Transverse colon (tissue), 4 donors: ENCODE results near the gene GGACT.

Experiments
- EP300 ChIP-seq: sonication (generic); formaldehyde crosslinking; IDR thresholded peaks from one replicate; pipeline ENCODE4 v1.6.1; 2017; ENCODE audit warnings: antibody characterized with exemption, low read depth
- POLR2A ChIP-seq: fragments of 450-650 bp; IDR thresholded peaks from one replicate; pipeline ENCODE4 v1.6.1; 2016; ENCODE audit warnings: antibody characterized with exemption, mild to moderate bottlenecking, moderate library complexity
- POLR2AphosphoS5 ChIP-seq, 3 donors: sonication (generic); formaldehyde crosslinking; IDR thresholded peaks; one replicate each; pipeline ENCODE4 v1.6.1; 2016; ENCODE audit warnings: antibody characterized with exemption in 3 of 3
- TF ChIP-seq, protein P1 (sequence below), 5 experiments: fragments of 200-600 bp in 3 of 5; fragments of 450-650 bp in 2 of 5; sonication (generic) in 3 of 5; IDR thresholded peaks; 1 replicate in 2 of 5; 2 replicates in 3 of 5; pipeline ENCODE4 v1.5.1; 2016 to 2017; ENCODE audit warnings: antibody characterized with exemption in 5 of 5, inconsistent platforms in 3 of 5, mild to moderate bottlenecking in 2 of 5, moderate library complexity in 1 of 5

- TF ChIP-seq, protein P1, sequence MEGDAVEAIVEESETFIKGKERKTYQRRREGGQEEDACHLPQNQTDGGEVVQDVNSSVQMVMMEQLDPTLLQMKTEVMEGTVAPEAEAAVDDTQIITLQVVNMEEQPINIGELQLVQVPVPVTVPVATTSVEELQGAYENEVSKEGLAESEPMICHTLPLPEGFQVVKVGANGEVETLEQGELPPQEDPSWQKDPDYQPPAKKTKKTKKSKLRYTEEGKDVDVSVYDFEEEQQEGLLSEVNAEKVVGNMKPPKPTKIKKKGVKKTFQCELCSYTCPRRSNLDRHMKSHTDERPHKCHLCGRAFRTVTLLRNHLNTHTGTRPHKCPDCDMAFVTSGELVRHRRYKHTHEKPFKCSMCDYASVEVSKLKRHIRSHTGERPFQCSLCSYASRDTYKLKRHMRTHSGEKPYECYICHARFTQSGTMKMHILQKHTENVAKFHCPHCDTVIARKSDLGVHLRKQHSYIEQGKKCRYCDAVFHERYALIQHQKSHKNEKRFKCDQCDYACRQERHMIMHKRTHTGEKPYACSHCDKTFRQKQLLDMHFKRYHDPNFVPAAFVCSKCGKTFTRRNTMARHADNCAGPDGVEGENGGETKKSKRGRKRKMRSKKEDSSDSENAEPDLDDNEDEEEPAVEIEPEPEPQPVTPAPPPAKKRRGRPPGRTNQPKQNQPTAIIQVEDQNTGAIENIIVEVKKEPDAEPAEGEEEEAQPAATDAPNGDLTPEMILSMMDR (IDR thresholded peaks at IDR 0.05), result no peak
- no peak for TF ChIP-seq EP300
- no peak for TF ChIP-seq POLR2A
- TF ChIP-seq POLR2AphosphoS5 (IDR thresholded peaks at IDR 0.05), result no peak
Observed at GRCh38 chr13:100600915-100601314, 12.3 kb upstream of the GGACT start.
